GM20431 (cell line): Measurements from ENCODE around the gene RNF168.
"Not testable (repeated sequence)": the region's sequence is repeated elsewhere in the genome, so short reads cannot be mapped to it uniquely, and the experiment has no call there.

Experiments used
- in situ Hi-C: fragments of 300-500 bp; cut with MseI, MboI; formaldehyde crosslinking; loops from one replicate; pipeline ENCODE4 v1.15.0; 2020; ENCODE audit warnings: low sequenced_read_pairs; ENCODE audit not compliant: unreplicated experiment

Gene RNF168, protein sequence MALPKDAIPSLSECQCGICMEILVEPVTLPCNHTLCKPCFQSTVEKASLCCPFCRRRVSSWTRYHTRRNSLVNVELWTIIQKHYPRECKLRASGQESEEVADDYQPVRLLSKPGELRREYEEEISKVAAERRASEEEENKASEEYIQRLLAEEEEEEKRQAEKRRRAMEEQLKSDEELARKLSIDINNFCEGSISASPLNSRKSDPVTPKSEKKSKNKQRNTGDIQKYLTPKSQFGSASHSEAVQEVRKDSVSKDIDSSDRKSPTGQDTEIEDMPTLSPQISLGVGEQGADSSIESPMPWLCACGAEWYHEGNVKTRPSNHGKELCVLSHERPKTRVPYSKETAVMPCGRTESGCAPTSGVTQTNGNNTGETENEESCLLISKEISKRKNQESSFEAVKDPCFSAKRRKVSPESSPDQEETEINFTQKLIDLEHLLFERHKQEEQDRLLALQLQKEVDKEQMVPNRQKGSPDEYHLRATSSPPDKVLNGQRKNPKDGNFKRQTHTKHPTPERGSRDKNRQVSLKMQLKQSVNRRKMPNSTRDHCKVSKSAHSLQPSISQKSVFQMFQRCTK

GRCh38 chr3:196503196-196504076 lies at the start of gene RNF168:
Gene RNF168 (minus strand): TSS chr3:196503768. CDS start chr3:196503173, 595 bp downstream.
- in situ Hi-C loops: loop anchor here (25.0 kb wide), 1 partner anchor 241 kb away; no protein-coding TSS in a partner anchor

GRCh38 chr3:196552253-196552652 lies 48.7 kb upstream of the RNF168 start:
- in situ Hi-C loops: no loop called here

DNA sequence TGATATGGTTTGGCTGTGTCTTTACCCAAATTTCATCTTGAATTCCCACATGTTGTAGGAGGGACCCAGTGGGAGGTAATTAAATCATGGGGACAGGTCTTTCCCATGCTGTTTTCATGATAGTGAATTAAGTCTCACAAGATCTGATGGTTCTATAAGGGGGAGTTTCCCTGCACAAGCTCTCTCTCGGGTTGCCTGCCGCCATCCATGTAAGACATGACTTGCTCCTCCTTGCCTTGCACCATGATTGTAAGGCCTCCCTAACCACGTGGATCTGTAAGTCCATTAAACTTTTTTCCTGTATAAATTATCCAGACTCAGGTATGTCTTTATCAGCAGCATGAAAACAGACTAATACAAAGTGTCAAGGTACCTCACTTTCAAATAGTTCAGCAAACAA lies 46.6 kb upstream of the RNF168 start:
- in situ Hi-C loops: not testable (repeated sequence)

DNA sequence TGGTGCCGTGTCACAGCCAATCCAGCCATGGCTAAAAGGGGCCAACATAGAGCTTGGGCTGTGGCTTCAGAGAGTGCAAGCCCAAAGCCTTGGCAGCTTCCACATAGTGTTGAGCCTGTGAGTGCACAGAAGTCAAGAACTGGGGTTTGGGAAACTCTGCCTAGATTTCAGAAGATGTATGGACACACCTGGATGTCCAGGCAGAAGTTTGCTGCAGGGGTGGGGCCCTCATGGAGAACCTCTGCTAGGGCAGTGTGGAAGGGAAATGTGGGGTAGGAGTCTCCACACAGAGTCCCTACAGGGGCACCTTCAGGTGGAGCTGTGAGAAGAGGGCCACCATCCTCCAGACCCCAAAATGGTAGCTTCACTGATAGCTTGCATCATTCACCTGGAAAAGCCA lies 45.7 kb upstream of the RNF168 start:
- in situ Hi-C loops: not testable (repeated sequence)

DNA sequence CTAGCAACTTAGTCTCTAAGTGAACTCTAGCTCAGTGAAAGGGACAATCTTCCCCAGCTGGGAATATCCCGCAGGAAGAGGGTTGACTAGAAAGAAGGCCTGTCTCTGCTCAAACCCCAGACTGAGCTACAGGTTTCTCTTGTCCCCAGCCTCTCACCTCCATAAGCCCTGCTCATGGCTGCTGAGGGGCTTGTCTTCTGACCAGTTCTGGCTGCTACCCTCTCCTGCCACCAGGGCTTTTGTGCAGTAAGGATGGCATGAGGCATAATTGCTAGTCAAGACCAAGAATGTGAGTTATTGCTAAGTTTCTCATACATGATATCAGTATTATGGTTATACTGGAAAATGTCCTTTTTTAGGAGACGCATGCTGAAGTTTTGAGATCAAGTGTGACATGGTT lies 43.5 kb upstream of the RNF168 start:
- in situ Hi-C loops: no loop called here

DNA sequence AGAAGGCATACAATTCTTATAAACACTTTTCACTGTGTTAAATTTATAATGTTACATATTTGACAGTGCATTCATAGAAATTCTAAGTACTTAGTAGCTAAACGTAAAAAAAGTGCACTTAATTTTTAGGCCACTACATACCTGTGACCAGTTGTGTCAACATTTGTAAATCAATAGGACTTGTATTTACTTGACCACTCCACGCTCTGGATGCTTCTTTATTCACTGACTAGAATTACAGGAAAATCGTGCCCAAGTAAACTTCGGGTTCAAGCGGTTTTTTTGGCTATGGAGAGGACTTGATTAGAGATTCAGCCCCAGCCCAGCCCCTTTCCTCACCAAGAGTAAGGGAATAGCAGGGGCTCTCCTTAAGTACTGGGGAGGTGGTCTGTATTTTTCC lies 43.0 kb upstream of the RNF168 start:
- in situ Hi-C loops: no loop called here

GRCh38 chr3:196544491-196544992 lies 41.0 kb upstream of the RNF168 start:
- in situ Hi-C loops: no loop called here

GRCh38 chr3:196541684-196542445 lies 38.3 kb upstream of the RNF168 start:
- in situ Hi-C loops: no loop called here

DNA sequence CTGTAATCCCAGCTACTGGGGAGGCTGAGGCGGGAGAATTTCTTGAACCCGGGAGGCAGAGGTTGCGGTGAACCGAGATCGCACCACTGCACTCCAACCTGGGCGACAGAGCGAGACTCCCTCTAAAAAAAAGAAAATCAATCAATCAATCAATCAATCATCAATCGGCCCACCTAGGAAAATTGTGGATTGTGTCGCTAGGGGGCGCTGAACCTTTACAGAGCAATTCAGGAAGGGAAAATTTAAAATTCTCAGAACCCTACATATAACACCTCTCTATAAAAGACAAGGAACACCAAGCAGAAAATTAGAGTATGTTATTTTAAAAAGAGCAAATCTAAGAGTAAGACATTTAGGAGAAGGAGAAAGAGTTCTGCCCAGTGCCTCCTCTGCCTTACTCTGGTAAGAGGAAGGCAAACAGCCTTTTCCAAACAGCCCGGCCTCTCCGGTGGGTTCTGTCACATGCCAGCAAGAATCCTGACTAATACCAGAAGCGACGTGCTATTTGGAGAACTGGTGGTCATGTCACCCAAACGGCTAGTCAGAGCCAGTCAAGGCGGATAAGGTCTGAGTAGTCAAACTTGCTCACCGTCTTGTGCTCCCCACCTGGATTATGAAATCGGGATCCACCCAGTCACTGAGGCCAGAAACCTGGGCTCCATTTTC lies 33.9 kb upstream of the RNF168 start:
- in situ Hi-C loops: no loop called here

- in situ Hi-C loops: no loop called here
Observed at GRCh38 chr3:196533260-196533681, 29.7 kb upstream of the RNF168 start.

DNA sequence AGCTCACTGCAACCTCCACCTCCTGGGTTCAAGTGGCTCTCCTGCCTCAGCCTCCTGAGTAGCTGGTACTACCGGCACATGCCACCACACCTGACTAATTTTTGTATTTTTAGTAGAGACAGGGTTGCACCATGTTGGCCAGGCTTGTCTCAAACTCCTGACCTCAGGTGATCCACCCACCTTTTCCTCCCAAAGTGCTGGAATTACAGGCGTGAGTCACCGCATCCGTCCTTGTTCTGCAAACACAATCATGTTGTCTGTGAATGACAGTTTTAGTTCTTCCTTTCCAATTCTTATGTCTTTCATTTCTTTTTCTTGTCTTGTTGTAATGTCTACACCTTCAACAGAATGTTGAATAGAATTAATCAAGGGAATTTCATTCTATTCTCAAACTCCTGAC lies 27.9 kb upstream of the RNF168 start:
- in situ Hi-C loops: no loop called here

- in situ Hi-C loops: no loop called here
Observed at GRCh38 chr3:196528639-196529233, 25.2 kb upstream of the RNF168 start.

DNA sequence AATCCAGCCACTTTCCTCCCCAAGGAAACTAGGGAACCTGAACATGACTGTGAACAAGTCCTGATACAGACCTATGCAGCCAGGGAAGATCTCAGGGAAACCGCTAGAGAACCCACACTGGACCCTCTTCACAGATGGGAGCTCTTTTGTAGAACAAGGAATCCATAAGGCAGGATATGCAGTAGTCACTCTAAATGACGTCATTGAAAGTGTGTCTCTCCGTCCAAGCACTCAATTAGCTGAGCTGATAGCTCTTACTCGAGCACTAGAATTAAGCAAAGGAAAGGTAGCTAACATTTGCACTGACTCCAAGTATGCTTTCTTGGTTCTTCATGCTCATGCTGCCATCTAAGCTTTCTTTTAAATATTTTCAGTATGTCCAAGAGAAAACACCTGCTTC lies 21.6 kb upstream of the RNF168 start:
- in situ Hi-C loops: no loop called here

DNA sequence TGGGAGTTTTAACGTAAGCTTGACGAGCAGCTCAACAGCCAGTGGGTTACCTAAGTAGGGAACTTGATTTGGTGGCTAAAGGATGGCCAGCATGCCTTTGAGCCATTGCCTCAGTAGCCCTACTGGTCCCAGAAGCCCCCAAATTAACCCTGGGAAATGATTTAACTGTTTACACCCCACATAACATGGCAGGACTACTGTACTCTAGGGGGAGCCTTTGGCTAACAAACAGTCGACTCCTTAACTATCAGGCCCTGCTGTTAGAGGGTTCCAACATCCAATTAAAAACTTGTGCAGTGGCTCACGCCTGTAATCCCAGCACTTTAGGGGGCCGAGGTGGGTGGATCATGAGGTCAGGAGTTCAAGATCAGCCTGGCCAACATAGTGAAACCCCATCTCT lies 21.0 kb upstream of the RNF168 start:
- in situ Hi-C loops: loop anchor here (25.0 kb wide), 1 partner anchor 262 kb away; no protein-coding TSS in a partner anchor

GRCh38 chr3:196523841-196524240 lies 20.3 kb upstream of the RNF168 start:
- in situ Hi-C loops: loop anchor here (25.0 kb wide), 1 partner anchor 262 kb away; no protein-coding TSS in a partner anchor

GRCh38 chr3:196521291-196521690 lies 17.7 kb upstream of the RNF168 start:
- in situ Hi-C loops: loop anchor here (25.0 kb wide), 1 partner anchor 259 kb away; no protein-coding TSS in a partner anchor

DNA sequence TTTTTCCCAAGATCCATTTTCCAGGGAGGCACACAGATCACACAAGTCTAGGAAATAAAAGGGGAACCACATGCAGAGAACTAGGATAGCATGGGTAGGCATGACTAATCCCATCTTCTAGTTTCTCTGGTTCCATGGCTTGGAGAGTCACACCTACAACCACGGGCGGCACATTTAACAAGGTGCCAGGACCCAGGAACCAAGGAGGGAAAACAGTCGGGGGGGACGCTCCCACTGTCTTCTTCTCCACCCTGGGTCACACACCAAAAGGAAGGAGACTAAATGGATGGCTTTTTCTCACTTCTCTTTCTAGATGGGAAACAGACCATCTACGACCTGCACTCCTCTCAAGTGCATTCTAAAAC lies 16.1 kb upstream of the RNF168 start:
- in situ Hi-C loops: loop anchor here (25.0 kb wide), 1 partner anchor 257 kb away; no protein-coding TSS in a partner anchor

GRCh38 chr3:196518966-196519717 lies 15.6 kb upstream of the RNF168 start:
- in situ Hi-C loops: loop anchor here (25.0 kb wide), 1 partner anchor 257 kb away; no protein-coding TSS in a partner anchor
